Measurements from ENCODE around the gene SLCO1B3. TPM values are rescaled to one million over a fixed set of nuclear protein-coding genes. Genes with fewer than 3 reads are reported as not detected.

SLCO1B3 gene
- total RNA-seq, 1 experiment from 2014 or later = not detected

- no peaks in the 10 kb centered on the region for H3K9me2 ChIP-seq (replicated peaks; ENCODE audit: insufficient read depth, low read length)
- no peaks in the 10 kb centered on the region for H3K27me3 ChIP-seq (ENCODE audit: low read length)
- DNase-seq = no peak
Measured at GRCh38 chr12:20832911-20833310, 22.4 kb downstream of the SLCO1B3 start.

DNA sequence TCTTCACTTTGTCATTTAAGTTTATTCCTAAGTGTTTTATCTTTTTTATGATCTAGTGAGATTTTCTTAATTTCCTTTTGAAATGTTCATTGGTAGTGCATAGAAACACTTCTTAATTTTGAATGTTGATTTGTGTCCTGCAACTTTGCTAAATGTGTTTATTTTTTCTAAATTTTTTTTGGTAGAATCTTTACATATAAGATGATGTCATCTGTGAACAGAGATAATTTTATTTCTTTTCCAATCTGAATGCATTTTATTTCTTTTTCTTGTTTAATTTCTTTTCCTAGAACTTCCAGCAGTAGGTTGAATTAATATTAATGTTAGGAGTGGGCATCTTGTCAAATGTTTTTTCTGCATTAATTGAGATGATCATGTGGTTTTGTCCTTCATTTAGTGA lies 42.1 kb downstream of the SLCO1B3 start:
- Histone ChIP-seq H3K27ac (ENCODE audit: low read length) (no peak overlapping the region), H3K9ac (ENCODE audit: low read length) (no peak overlapping the region), H4K20me1 (ENCODE audit: insufficient read depth, low read depth, low read length) (no peaks in the 10 kb centered on the region), H2AFZ (ENCODE audit: low read length) (no peak overlapping the region), H3K9me3 (ENCODE audit: low read length) (peaks cover 14% of the 10 kb centered on the region), H3K27me3 (ENCODE audit: low read length) (no peaks in the 10 kb centered on the region), H3K9me2 (replicated peaks; ENCODE audit: insufficient read depth, low read length) (no peaks in the 10 kb centered on the region), H3K79me2 (ENCODE audit: low read length) (no peaks in the 10 kb centered on the region), H3K36me3 (ENCODE audit: insufficient read depth, low read length) (no peaks in the 10 kb centered on the region), H3K4me2 (ENCODE audit: low read depth, low read length, poor library complexity, severe bottlenecking) (no peak overlapping the region), H3K4me3 (ENCODE audit: low read length) (no peak overlapping the region), H3K4me1 (ENCODE audit: low read length) (no peaks in the 10 kb centered on the region)
- DNase-seq = no peak

More at GRCh38 chr12:20832911-20833310, 22.4 kb downstream of the SLCO1B3 start:
- no peak overlapping the region for H3K4me2 ChIP-seq (ENCODE audit: low read depth, low read length, poor library complexity, severe bottlenecking)
- no peak overlapping the region for H2AFZ ChIP-seq (ENCODE audit: low read length)
- H3K4me1 ChIP-seq (ENCODE audit: low read length) = no peaks in the 10 kb centered on the region
- no peaks in the 10 kb centered on the region for H3K9me3 ChIP-seq (ENCODE audit: low read length)
- H4K20me1 ChIP-seq (ENCODE audit: insufficient read depth, low read depth, low read length) = no peaks in the 10 kb centered on the region
- no peak overlapping the region for H3K27ac ChIP-seq (ENCODE audit: low read length)
- H3K79me2 ChIP-seq (ENCODE audit: low read length) = no peaks in the 10 kb centered on the region
- H3K9ac ChIP-seq (ENCODE audit: low read length) = no peak overlapping the region
- no peak overlapping the region for H3K4me3 ChIP-seq (ENCODE audit: low read length)
- no peaks in the 10 kb centered on the region for H3K36me3 ChIP-seq (ENCODE audit: insufficient read depth, low read length)

GRCh38 chr12:20863056-20863455 lies 52.6 kb downstream of the SLCO1B3 start:
- no peak overlapping the region for H3K4me3 ChIP-seq (ENCODE audit: low read length)

DNA sequence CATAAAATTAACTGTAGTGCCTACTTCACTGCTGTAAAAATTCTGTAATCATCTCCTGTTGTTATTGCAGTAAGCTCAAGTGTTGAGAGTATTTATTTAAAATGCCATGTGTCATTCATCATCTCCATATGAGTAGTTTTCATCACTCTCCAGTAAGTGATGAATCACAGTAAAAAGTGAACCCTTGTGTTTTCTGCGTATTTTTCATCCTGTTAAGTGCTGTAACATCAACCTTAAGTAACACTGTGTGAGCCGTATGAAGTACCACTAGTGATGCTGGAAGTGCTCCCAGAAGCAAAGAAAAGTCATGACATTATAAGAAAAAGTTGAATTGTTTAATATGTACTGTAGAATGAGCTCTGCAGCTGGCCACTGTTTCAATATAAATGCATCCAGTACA lies 55.4 kb downstream of the SLCO1B3 start:
- no peaks in the 10 kb centered on the region for H3K9me2 ChIP-seq (replicated peaks; ENCODE audit: insufficient read depth, low read length)
- no peak for DNase-seq
- H3K79me2 ChIP-seq (ENCODE audit: low read length) = no peaks in the 10 kb centered on the region
- peaks cover 4% of the 10 kb centered on the region; the same call in 1 of the 2 replicates for H3K9me3 ChIP-seq (ENCODE audit: low read length)
- H3K27ac ChIP-seq (ENCODE audit: low read length) = no peak overlapping the region
- H3K4me1 ChIP-seq (ENCODE audit: low read length) = no peaks in the 10 kb centered on the region
- no peak overlapping the region for H3K4me3 ChIP-seq (ENCODE audit: low read length)
- no peak overlapping the region for H2AFZ ChIP-seq (ENCODE audit: low read length)
- H3K4me2 ChIP-seq (ENCODE audit: low read depth, low read length, poor library complexity, severe bottlenecking) = no peak overlapping the region
- no peaks in the 10 kb centered on the region for H4K20me1 ChIP-seq (ENCODE audit: insufficient read depth, low read depth, low read length)
- no peaks in the 10 kb centered on the region for H3K36me3 ChIP-seq (ENCODE audit: insufficient read depth, low read length)
- no peak overlapping the region for H3K9ac ChIP-seq (ENCODE audit: low read length)
- H3K27me3 ChIP-seq (ENCODE audit: low read length) = no peaks in the 10 kb centered on the region

More at GRCh38 chr12:20863056-20863455, 52.6 kb downstream of the SLCO1B3 start:
- H3K27ac ChIP-seq (ENCODE audit: low read length) = no peak overlapping the region
- H2AFZ ChIP-seq (ENCODE audit: low read length) = no peak overlapping the region
- H3K9ac ChIP-seq (ENCODE audit: low read length) = no peak overlapping the region
- no peaks in the 10 kb centered on the region for H3K4me1 ChIP-seq (ENCODE audit: low read length)
- no peak for DNase-seq
- H3K9me3 ChIP-seq (ENCODE audit: low read length) = no peaks in the 10 kb centered on the region
- H3K9me2 ChIP-seq (replicated peaks; ENCODE audit: insufficient read depth, low read length) = no peaks in the 10 kb centered on the region
- H3K36me3 ChIP-seq (ENCODE audit: insufficient read depth, low read length) = no peaks in the 10 kb centered on the region
- H3K4me2 ChIP-seq (ENCODE audit: low read depth, low read length, poor library complexity, severe bottlenecking) = no peak overlapping the region
- H4K20me1 ChIP-seq (ENCODE audit: insufficient read depth, low read depth, low read length) = no peaks in the 10 kb centered on the region
- no peaks in the 10 kb centered on the region for H3K27me3 ChIP-seq (ENCODE audit: low read length)
- no peaks in the 10 kb centered on the region for H3K79me2 ChIP-seq (ENCODE audit: low read length)

DNA sequence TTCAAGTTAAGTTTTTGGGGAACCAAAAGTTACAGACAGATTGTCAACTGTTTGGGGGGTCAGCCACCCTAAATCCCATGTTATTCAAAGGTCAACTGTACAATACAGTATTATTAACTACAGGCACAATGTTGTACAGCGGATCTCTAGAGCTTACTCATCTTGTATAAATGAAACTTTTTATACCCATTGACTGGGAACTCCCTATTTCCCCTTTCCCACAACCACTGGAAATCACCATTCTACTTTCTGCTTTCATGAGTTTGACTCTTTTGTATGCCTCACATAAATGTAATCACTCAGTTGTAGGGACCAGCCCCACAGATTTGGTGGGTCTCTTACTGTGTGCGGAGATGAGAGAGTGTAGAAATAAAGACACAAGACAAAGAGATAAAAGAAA lies 57.8 kb downstream of the SLCO1B3 start:
- Histone ChIP-seq H3K9ac (ENCODE audit: low read length) (no peak overlapping the region), H3K27me3 (ENCODE audit: low read length) (no peaks in the 10 kb centered on the region), H3K36me3 (ENCODE audit: insufficient read depth, low read length) (no peaks in the 10 kb centered on the region), H3K27ac (ENCODE audit: low read length) (no peak overlapping the region), H3K79me2 (ENCODE audit: low read length) (no peaks in the 10 kb centered on the region), H3K9me3 (ENCODE audit: low read length) (peaks cover 4% of the 10 kb centered on the region; the same call in 1 of the 2 replicates), H2AFZ (ENCODE audit: low read length) (no peak overlapping the region), H3K4me1 (ENCODE audit: low read length) (no peaks in the 10 kb centered on the region), H3K4me3 (ENCODE audit: low read length) (no peak overlapping the region), H4K20me1 (ENCODE audit: insufficient read depth, low read depth, low read length) (no peaks in the 10 kb centered on the region), H3K4me2 (ENCODE audit: low read depth, low read length, poor library complexity, severe bottlenecking) (no peak overlapping the region), H3K9me2 (replicated peaks; ENCODE audit: insufficient read depth, low read length) (no peaks in the 10 kb centered on the region)
- DNase-seq = no peak

DNA sequence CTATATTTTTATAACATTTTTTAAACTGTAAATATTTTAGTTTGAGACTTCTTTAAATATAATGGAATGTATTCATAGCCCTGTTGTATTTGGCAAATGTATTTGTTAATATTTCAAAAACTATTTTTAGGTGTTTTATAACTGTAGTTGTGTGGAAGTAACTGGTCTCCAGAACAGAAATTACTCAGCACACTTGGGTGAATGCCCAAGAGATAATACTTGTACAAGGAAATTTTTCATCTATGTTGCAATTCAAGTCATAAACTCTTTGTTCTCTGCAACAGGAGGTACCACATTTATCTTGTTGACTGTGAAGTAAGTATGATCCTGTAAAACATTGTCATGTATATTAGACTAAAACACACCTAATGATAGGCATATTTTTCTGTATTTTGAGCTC lies 72.8 kb downstream of the SLCO1B3 start:
- Histone ChIP-seq H2AFZ (ENCODE audit: low read length) (no peak overlapping the region), H3K9ac (ENCODE audit: low read length) (no peak overlapping the region), H3K4me3 (ENCODE audit: low read length) (no peak overlapping the region), H3K9me2 (replicated peaks; ENCODE audit: insufficient read depth, low read length) (no peaks in the 10 kb centered on the region), H3K27ac (ENCODE audit: low read length) (no peak overlapping the region), H3K4me1 (ENCODE audit: low read length) (no peaks in the 10 kb centered on the region), H3K79me2 (ENCODE audit: low read length) (no peaks in the 10 kb centered on the region), H3K9me3 (ENCODE audit: low read length) (peaks cover 8% of the 10 kb centered on the region), H3K27me3 (ENCODE audit: low read length) (no peaks in the 10 kb centered on the region), H4K20me1 (ENCODE audit: insufficient read depth, low read depth, low read length) (no peaks in the 10 kb centered on the region), H3K36me3 (ENCODE audit: insufficient read depth, low read length) (no peaks in the 10 kb centered on the region), H3K4me2 (ENCODE audit: low read depth, low read length, poor library complexity, severe bottlenecking) (no peak overlapping the region)
- DNase-seq = no peak

GRCh38 chr12:20885116-20885515 lies 74.6 kb downstream of the SLCO1B3 start:
- no peaks in the 10 kb centered on the region for H3K4me1 ChIP-seq (ENCODE audit: low read length)
- no peaks in the 10 kb centered on the region for H3K9me2 ChIP-seq (replicated peaks; ENCODE audit: insufficient read depth, low read length)
- no peak overlapping the region for H3K4me3 ChIP-seq (ENCODE audit: low read length)
- peaks cover 13% of the 10 kb centered on the region for H3K9me3 ChIP-seq (ENCODE audit: low read length)
- H3K79me2 ChIP-seq (ENCODE audit: low read length) = no peaks in the 10 kb centered on the region
- DNase-seq = no peak
- H3K9ac ChIP-seq (ENCODE audit: low read length) = no peak overlapping the region
- H3K27ac ChIP-seq (ENCODE audit: low read length) = no peak overlapping the region
- H3K36me3 ChIP-seq (ENCODE audit: insufficient read depth, low read length) = no peaks in the 10 kb centered on the region
- no peak overlapping the region for H2AFZ ChIP-seq (ENCODE audit: low read length)
- H3K4me2 ChIP-seq (ENCODE audit: low read depth, low read length, poor library complexity, severe bottlenecking) = no peak overlapping the region
- no peaks in the 10 kb centered on the region for H4K20me1 ChIP-seq (ENCODE audit: insufficient read depth, low read depth, low read length)
- H3K27me3 ChIP-seq (ENCODE audit: low read length) = no peaks in the 10 kb centered on the region

- Histone ChIP-seq H3K9me3 (ENCODE audit: low read length) (peaks cover 17% of the 10 kb centered on the region), H3K36me3 (ENCODE audit: insufficient read depth, low read length) (no peaks in the 10 kb centered on the region), H3K27me3 (ENCODE audit: low read length) (no peaks in the 10 kb centered on the region), H3K79me2 (ENCODE audit: low read length) (no peaks in the 10 kb centered on the region), H3K4me3 (ENCODE audit: low read length) (no peak overlapping the region), H3K4me2 (ENCODE audit: low read depth, low read length, poor library complexity, severe bottlenecking) (no peak overlapping the region), H3K9me2 (replicated peaks; ENCODE audit: insufficient read depth, low read length) (no peaks in the 10 kb centered on the region), H3K4me1 (ENCODE audit: low read length) (no peaks in the 10 kb centered on the region), H2AFZ (ENCODE audit: low read length) (no peak overlapping the region), H4K20me1 (ENCODE audit: insufficient read depth, low read depth, low read length) (no peaks in the 10 kb centered on the region), H3K9ac (ENCODE audit: low read length) (no peak overlapping the region), H3K27ac (ENCODE audit: low read length) (no peak overlapping the region)
- no peak for DNase-seq
Measured at GRCh38 chr12:20885552-20885951, 75.0 kb downstream of the SLCO1B3 start.

- no peak overlapping the region for H3K27ac ChIP-seq (ENCODE audit: low read length)
Measured at GRCh38 chr12:20917269-20917668, 106.8 kb downstream of the SLCO1B3 start.

More at GRCh38 chr12:20917269-20917668, 106.8 kb downstream of the SLCO1B3 start:
- H2AFZ ChIP-seq (ENCODE audit: low read length) = no peak overlapping the region
- H3K4me1 ChIP-seq (ENCODE audit: low read length) = no peaks in the 10 kb centered on the region
- H3K4me3 ChIP-seq (ENCODE audit: low read length) = no peak overlapping the region
- H3K36me3 ChIP-seq (ENCODE audit: insufficient read depth, low read length) = no peaks in the 10 kb centered on the region
- no peak for DNase-seq
- H3K4me2 ChIP-seq (ENCODE audit: low read depth, low read length, poor library complexity, severe bottlenecking) = no peak overlapping the region
- H4K20me1 ChIP-seq (ENCODE audit: insufficient read depth, low read depth, low read length) = no peaks in the 10 kb centered on the region
- no peaks in the 10 kb centered on the region for H3K79me2 ChIP-seq (ENCODE audit: low read length)
- H3K27me3 ChIP-seq (ENCODE audit: low read length) = no peaks in the 10 kb centered on the region
- no peaks in the 10 kb centered on the region; the same call in 1 of the 2 replicates for H3K9me3 ChIP-seq (ENCODE audit: low read length)
- H3K9me2 ChIP-seq (replicated peaks; ENCODE audit: insufficient read depth, low read length) = no peaks in the 10 kb centered on the region
- H3K9ac ChIP-seq (ENCODE audit: low read length) = no peak overlapping the region
